ENCODE data around the gene SCIN.
"Not testable (repeated sequence)": the region's sequence is repeated elsewhere in the genome, so short reads cannot be mapped to it uniquely, and the experiment has no call there.

The SCIN gene

DNA sequence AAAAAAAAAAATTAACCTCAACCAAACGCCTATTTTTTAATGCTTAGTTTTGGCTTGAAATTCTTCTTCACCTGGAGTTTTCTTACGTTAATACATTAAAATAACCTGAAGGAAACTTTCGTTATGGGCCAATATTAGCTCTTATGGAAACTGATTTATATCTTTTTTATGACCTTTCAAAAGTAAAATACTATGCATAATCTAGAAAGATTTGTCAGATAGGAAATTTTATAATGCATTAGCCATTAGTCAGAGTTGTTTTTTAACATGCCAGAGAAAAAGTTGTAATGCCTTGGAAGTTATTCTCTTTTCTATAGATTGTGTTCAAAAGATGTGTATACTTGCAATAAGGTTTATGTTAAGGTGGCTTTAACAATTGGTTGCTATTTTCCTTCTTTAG is 82.6 kb downstream of the SCIN start:
- no peak for DNase-seq

GRCh38 chr7:12653518-12653917 is 83.0 kb downstream of the SCIN start:
- no peak for DNase-seq

GRCh38 chr7:12655161-12655560 is 84.6 kb downstream of the SCIN start:
- no peak for DNase-seq

DNA sequence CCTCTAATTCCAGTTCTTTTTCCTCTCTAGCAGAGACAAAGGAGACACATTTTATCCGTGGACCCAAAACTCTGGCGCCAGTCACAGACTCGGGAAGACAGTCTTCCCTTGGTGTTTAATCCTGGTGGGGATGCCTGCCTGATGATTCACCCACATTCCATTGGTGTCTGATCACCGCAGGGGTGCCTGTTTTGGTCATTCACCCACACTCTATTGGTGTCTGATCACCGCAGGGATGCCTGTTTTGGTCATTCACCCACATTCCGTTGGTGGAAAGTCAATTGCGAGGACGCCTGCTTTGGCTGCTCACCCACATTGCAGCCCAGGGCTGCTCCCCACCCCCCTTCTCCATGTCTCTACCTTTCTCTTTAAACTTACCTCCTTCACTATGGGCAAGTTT is 89.9 kb downstream of the SCIN start:
- not testable (repeated sequence) for DNase-seq

GRCh38 chr7:12660986-12661385 is 90.5 kb downstream of the SCIN start:
- not testable (repeated sequence) for DNase-seq

GRCh38 chr7:12661581-12661980 is 91.1 kb downstream of the SCIN start:
- no peak for DNase-seq

GRCh38 chr7:12670000-12670729 is 99.6 kb downstream of the SCIN start:
- no peak for DNase-seq

- DNase-seq, result no peak
Observed at GRCh38 chr7:12670743-12671520, 100.4 kb downstream of the SCIN start.

DNA sequence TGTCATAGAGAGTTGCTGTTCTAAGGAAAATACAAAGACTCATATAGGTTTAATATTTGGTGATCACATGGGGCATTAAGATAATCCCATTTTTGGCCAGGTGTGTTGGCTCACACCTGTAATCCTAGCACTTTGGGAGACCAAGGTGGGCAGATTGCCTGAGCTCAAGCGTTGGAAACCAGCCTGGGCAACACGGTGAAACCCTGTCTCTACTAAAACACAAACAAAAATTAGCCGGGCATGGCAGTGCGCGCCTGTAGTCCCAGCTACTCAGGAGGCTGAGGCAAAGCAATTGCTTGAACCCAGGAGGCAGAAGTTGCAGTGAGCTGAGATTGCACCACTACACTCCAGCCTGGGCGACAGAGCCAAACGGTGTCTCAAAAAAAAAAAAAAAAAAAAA is 102.9 kb downstream of the SCIN start:
- not testable (repeated sequence) for DNase-seq

- DNase-seq, result no peak
Observed at GRCh38 chr7:12674053-12674452, 103.5 kb downstream of the SCIN start.

DNA sequence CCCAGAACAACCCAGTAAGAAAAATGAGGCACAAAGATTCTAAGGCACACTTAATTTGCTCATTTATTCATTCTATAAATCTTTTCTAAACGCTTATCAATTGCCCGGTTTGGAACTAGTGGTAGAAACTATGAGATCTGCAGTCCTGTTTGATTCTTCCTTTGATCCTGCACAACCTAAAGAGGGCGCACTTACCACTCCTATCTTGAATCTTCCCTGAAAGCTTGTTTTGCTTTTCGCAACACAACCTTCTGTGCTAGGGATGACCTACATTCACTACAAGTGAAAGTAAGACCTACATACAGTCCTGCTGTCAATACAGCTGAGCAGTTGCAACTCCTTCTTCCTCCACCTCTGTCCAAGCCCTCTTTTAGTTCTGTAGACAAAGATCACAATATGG is 104.3 kb downstream of the SCIN start:
- no peak for DNase-seq

DNA sequence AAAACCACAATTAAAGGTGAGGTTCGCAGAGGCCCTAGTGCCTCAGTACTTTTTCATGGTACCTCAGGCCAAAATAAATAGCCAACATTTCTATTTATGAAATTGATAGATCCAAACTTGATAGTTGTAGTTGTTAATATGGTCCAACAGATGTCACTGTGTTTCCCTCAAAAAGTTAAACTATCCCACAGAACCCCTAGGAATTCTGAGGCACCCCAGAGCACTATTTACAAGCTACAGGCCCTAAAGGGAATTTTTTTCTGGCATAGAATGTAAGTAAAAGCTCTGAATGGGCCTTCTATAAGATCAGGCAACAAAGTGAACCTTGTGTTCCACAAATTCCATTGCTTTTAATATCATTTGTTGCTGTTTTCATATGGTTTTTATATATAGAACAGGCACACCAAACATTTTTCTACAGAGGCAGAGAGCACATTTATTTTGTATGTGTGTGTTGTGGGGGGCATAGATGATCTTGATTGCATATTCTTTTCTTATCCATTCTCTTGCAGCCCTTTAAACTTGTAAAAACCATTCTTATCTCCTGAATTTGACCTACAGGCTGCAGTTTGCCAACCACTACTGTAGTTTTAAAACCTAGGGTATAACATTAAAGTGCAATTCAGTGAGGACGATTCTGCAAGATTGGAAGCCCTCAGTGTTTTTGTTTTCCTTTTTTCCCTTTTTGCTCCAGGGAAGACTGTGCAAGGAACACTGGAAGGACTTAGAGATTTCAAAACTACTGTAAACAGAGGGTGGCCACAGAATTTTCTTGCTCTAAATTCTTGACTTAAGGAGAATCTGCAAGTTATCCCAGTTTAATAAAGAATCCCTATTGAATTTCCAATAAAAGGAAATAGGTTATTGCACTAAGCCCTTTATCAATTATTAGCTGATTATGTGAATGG is 113.4 kb downstream of the SCIN start:
- no peak for DNase-seq

- DNase-seq, result no peak
Observed at GRCh38 chr7:12684733-12685132, 114.2 kb downstream of the SCIN start.

DNA sequence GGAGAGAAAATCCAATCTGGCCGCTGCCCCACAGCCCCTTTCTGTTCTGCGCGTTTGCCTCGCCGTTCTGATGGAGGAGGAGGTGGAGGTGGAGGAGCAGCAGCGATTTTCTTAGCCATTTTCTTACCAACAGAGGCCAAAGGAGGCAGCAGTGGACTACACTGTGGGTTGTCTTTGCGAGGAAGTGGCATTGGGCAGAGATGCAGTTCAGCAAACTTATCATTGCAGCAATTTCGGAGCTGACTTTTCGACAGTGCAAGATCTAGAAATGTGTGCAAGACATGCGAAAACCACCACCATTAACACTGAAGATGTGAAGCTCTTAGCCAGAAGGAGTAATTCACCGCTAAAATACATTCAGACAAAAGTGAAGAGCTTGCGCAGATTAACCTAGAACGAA is 115.0 kb downstream of the SCIN start:
- DNase-seq, result peak; percentile 15

GRCh38 chr7:12686234-12686890 is 115.8 kb downstream of the SCIN start:
- peak; percentile 89 for DNase-seq

DNA sequence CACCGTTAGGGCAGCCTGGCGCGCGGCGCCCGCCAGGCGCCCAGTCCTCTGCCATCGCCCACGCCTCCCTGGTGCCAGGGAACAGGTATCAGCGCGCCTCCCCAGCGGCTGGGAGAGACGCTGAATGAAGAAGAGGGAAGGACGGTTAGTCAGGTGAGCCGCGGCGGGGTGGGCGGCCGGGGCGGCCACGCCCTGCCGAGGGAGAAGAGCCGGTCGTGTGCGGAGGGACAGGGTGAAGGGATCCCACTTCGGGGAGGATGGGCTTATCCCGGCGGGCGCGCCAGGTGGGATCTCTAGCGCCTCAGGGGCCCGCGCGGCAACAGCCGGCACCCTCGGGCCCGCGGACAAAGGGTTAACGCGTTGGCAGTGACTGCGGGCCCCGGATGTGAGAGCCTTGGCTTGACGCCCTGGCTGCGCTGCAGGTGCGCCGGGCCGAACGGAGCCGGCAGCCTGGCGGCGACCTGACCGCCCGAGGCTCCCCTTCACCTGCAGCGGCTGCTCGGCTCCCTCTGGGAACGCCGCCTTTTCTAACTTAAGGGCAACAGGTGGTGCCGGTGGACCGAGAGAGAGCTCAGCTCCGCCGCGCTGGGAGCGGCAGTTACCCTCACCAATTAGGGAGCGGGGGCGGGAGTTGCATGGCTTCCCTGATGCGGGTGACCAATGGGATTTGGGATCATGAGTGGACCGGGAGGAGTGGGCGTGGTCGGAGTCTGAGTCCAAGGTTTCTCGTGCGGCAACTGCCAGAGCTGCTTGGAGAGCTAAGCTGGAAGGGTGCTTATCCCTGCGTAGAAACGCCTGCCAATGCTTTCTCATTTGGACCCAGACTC is 116.6 kb downstream of the SCIN start, which contains the start of gene ARL4A:
ARL4A (plus strand) TSS at position 743 of the 827 bp plus-strand sequence. CDS start 622 bp downstream, outside the sequence.
- peak; percentile 82 for DNase-seq

DNA sequence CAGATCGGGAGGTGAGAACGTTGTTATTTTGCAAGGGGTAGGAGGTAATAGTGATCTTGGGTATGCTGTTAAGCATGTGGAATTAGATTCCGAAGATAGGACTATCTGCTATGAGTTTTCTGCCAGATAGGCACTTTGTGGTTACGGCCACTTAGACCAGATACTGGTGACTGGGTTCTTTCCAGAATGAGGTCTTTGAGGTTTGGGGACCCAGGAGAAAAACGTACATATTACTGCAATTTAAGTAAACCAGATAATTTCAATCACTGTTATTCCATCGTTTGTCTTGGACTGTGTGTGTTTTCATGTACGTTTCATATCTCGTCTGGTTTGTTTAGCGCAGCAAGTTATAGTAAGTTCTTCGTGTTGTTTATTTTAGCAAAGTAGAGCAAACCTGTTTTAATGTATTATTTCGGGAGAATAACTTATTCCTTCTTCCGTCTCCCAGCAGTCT is 117.2 kb downstream of the SCIN start:
- DNase-seq, result no peak

DNA sequence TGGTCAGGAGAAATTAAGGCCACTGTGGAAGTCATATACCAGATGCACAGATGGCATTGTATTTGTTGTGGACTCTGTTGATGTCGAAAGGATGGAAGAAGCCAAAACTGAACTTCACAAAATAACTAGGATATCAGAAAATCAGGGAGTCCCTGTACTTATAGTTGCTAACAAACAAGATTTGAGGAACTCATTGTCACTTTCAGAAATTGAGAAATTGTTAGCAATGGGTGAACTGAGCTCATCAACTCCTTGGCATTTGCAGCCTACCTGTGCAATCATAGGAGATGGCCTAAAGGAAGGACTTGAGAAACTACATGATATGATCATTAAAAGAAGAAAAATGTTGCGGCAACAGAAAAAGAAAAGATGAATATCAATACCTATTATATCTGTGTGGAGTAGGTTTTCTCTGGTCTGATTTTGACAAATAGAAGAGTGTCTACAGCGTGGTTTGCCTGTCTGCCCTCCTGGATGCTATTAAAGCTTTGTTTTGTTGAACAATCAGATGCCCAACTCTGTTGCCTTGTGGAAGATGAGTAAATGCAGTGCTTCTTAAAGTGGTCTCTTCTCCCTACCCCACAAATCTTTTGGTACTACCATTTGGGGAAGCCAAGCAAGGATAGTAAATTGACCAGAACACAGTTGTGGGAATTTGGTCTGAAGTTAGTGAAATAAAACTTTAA is 118.1 kb downstream of the SCIN start:
- not testable (repeated sequence) for DNase-seq

GRCh38 chr7:12689451-12689850 is 118.9 kb downstream of the SCIN start:
- DNase-seq, result no peak

DNA sequence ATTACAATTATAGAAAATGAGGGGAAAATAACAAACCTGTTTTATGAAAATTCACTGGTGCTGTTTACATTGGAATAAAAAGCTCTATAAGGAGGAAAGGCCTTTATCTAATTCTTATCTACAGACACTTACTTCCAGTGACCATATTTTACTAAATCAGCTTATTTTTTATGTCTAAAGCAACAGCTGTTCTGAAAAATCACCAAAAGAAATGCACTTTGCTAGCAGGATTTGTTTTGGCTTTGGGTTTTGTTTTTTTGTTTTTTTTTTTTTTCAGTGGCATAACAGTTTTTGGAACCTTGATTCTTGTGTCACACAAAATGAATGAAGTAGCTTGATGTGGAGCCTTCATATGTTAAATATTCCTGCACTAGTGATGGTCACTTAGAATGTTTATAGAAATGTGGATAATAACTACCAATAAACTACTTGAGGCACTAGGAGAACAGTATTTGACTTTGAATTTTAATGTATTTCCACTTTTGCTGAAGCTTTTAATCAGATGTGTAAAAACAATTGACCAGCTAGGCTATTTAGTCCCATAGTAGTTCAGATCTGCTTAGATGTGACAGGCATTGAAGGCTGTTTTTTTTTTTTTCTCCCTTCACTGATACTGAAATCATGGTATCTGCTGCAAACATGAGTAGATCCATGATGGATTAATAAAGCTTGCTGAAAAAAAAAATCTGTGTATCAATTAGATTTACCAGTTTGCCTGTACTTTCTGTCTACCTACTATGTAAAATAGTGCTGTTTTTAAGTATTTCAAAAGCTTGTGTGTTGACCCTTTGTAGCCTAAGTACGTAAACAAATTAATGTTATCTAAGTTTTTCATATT is 119.7 kb downstream of the SCIN start:
- DNase-seq, result no peak

Data from stimulated activated CD4-positive, alpha-beta T cell treated with anti-CD3 and anti-CD28 coated beads, Interleukin-4, amount 100 ng/mL, for 1 hour (primary cell).